Measurements from ENCODE around the gene STX18. TPM values are rescaled to one million over a fixed set of nuclear protein-coding genes. Genes with fewer than 3 reads are reported as not detected.
"Not testable (repeated sequence)": the region's sequence is repeated elsewhere in the genome, so short reads cannot be mapped to it uniquely, and the experiment has no call there.

The STX18 gene
- total RNA-seq, 1 donor = 13.2 TPM

DNA sequence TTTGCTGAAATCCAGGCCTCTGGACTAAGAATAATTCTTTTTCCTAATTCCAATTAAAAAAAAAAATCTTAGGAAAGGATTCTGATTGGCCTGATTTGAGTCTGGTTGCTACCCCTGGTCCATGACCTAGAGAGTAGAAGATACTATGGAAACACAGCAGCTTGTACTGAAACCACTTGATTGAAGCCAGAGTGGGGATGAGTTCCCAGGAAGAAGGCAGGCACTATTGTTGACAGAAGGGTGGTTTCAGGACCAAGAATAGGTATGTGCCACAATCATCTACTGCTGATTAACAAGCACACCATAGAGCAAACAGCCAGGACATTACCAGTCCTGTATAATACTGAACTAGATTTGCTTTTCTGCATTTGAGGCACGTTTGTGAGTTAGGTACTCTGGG lies 29.6 kb downstream of the STX18 start:
- no peak for DNase-seq (ENCODE audit: low read depth in 2 of 3, low spot score in 2 of 3)

DNA sequence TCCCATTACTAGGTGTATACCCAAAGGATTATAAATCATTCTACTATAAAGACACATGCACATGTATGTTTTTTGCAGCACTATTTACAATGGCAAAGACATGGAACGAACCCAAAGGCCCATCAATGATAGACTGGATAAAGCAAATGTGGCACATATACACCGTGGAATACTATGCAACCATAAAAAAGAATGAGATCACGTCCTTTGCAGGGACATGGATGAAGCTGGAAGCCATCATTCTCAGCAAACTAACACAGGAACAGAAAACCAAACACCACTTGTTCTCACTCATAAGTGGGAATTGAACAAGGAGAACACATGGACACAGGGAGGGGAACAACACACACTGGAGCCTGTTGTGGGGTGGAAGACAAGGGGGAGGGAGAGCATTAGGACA lies 31.2 kb downstream of the STX18 start:
- not testable (repeated sequence) for DNase-seq (ENCODE audit: low read depth in 2 of 3, low spot score in 2 of 3)

DNA sequence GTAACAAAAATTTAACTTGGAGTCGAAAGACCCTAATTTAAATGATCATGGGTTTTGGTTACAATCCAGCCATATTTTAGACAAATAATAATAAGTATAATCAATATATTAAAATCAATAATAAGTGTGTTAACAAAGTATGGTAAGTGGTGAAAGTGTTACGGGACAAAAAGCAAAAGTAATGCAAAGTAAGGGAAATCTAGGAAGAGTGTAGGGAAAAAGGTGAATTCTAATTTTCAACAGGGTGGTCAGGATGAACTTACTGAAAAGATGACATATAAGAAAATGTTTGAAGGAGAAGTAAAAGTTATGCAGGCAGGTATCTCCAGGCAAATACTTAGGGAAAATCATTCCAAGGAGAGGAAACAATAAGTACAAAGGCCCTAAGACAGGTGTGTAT lies 32.3 kb downstream of the STX18 start:
- no peak for DNase-seq (ENCODE audit: low read depth in 2 of 3, low spot score in 2 of 3)

DNA sequence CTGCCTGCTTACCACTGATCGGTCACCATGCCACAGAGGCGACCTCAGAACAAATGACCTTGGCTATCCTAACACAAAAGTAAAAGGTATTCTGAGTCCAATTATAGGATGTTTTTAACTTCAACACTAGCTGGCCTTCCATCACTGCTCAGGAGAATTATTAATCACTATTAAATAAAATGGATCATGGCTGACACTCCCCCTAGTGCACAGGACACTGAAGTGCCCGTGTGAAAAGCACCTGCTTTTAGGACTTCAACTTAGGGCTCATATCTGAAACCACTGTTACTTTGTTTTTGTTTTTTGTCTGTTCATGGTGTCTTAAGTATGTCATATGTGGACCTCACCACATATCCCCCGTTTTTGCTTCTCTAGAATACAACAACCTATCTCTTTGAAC lies 33.9 kb downstream of the STX18 start:
- no peak for DNase-seq (ENCODE audit: low read depth in 2 of 3, low spot score in 2 of 3)

DNA sequence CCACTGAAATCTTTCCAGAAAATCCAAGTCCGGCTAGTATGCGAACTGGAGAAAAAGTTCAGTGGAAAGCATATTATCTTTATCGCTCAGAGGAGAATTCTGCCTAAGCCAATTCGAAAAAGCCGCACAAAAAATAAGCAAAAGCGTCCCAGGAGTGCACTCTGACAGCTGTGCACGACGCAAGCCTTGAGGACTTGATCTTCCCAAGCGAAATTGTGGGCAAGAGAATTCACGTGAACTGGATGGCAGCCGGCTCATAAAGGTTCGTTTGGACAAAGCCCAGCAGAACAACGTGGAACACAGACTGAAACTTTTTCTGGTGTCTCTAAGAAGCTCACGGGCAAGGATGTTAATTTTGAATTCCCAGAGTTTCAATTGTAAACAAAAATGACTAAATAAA lies 34.4 kb downstream of the STX18 start:
- DNase-seq (ENCODE audit: low read depth in 2 of 3, low spot score in 2 of 3) = no peak

DNA sequence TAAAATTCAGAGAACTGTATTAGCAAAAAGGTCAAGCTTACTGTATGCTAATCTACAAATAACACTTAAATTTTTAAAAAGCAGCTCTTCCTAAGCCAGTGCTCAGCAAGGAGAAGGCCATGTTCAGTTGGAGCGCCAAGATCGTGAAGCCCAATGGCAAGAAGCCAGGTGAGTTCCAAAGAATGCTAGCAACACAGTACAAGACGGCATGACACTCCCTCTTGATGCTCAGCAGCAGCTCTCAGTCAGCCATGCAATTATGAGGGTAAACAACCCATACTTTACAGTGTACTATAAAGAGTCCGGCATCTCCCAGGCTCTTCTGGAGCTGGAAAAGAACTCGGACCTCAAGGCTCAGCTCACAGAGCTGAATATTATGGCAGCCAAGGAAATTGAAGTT lies 34.9 kb downstream of the STX18 start:
- no peak for DNase-seq (ENCODE audit: low read depth in 2 of 3, low spot score in 2 of 3)

DNA sequence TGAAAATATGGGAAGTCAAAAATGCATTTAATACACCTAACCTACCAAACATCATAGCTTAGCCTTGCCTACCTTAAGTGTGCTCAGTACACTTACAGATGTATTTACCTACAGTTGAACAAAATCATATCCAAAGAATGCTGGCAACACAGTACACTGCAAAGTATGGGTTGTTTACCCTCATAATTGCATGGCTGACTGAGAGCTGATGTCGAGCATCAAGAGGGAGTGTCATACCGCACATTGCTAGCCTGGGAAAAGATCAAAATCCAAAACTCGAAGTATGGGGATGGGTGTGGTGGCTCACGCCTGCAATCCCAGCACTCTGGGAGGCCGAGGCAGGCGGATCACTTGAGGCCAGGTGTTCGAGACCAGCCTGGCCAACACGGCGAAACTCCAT lies 36.6 kb downstream of the STX18 start:
- DNase-seq (ENCODE audit: low read depth in 2 of 3, low spot score in 2 of 3) = not testable (repeated sequence)

DNA sequence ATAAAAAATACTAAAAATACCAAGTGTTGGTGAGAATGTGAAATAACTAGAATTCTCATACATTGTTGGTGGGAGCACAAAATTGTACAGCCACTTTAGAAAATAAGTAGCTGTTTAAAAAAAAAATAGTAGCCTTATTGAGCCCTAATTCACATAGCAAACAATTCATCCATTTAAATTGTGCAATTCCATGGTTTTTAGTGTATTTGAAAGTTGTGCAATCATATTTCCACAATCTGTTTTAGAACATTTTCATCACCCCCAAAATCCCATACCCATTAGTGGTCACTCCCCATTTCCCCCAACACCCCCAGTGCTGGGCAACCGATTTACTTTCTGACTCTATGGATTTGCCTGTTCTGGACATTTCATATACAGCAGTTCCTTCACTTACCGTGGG lies 37.1 kb downstream of the STX18 start:
- DNase-seq (ENCODE audit: low read depth in 2 of 3, low spot score in 2 of 3) = no peak

DNA sequence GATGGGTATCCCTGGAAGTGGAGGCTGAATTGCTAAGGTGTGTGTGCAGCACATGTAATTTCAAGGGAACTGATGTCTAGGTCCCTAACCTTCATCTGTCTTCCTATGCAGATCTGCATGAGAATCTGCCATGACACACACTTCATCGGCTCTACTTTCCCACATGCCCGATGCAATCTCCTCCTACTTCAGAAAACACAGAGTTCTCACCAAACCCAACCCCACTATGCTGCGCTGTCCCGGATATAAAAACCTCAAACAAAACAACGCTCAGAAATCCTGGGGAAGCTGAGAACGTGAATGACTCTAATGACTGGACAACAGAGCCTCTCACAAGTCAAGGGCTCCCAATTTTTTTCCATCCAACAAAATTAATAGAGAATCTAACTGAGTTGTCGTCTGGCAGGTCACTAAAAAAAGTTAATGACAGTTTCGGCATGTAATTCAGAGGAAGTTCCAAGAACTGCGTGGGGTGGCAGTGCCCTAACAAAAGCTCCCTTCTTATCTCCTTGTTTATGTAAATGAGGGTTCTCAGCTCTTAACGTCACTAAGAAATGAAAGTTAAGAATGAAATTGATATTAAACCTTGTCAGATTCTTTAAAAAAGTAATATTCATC lies 39.0 kb downstream of the STX18 start:
- DNase-seq (ENCODE audit: low read depth in 2 of 3, low spot score in 2 of 3) = peak in 2 of 3 donors; percentile 14 to 23

DNA sequence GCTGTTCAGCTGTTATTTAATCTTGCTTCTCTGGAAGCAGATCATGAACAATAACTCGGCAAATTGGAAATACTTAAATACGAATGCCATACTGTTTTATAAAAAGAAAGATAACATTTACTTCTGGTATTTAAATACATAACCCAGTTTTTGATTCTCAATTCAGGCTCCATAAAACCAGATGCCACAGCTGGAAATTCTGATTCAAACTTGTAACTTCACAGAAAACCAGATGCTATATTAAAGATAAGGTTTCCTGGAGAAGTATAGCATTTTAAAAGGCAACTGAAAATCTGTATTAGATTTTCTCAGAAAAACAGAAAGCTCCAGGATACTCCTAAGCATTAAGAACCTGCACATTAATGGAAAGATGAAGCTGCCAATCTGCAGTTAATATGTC lies 40.2 kb downstream of the STX18 start:
- DNase-seq (ENCODE audit: low read depth in 2 of 3, low spot score in 2 of 3) = no peak

DNA sequence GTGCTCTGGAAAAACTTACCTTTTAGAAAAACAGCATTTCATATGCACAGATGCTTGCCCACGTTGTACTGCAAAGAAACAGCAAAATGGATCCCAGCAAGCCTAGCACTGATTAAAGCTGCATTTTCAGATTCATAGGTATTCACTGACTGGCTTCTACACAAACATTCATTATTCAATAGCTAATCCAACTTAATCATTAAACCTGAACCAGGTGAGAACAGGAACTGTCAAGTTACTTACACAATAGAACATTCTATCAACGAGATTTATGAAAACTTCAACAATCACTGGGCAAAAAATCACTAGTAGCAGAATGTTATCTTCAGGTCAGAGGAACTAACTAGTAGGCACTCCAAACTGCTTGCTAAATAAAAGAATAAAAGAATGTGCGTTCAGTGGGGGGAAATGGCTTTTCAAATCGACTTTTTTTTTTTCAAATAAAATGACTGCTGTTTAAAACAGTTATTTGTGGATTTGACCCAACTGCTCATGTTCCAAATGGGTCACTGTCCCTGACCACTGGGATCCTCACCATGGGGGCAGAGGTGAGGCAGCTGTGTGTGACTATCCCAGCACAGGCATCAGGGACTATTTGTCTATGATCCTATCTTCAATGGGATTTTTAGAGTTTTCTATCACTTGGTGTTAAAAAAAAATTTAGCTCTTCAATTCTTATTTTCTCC lies 42.3 kb downstream of the STX18 start:
- DNase-seq (ENCODE audit: low read depth in 2 of 3, low spot score in 2 of 3) = no peak

DNA sequence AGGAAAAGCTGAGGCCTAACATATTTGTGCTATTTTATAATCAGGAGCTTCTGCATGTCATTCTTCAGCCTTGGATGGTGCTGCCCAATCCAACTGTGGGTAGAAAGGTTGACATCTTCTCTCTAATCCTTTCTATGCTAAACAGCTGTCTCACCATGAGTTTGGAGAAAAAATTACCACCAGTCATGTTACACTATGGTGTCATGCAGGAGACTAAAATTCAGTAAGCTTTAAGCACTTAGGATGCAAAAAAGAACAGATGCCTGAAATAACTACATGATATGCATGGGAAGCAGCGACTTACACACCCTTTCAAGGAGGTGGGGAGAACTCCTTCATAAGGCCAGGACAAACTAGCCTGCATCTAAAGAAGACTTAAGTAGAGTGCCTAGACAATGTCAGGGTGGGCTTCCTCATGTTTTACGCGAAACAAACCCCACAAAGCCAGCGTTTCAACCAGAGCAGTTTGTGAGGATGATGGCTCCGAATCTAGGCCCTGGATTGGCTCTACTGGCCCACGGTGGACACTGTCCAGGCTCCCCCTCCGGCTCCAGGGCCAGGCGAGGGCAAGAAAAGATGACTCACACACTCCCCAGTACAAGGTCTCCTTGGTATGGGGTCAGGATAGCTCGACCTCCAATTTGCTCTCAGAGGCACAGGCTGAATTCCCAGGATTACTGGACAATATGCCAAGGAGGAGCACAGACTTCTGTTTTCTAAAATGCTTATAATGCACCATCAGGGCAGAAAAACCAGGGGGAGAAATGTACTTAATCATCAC lies 45.1 kb downstream of the STX18 start:
- no peak for DNase-seq (ENCODE audit: low read depth in 2 of 3, low spot score in 2 of 3)

DNA sequence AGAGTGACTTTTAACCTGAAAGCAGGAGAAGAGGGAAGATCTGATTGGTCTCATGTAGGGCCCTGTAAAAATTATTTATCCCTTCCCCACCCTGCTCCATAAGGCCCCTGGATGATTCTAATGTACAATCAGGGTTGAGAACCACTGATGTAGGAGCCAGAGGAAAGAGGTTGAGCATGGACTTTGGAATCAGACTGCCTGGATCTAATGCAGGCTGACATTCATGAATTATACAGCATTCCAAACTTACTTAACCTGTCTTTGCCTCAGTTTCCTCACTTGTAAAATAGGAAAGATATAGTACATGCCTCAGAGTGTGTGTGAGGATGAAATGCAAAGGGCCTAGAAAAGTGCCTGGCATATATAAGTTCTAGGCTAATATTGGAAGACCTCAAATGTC lies 47.0 kb downstream of the STX18 start:
- DNase-seq (ENCODE audit: low read depth in 2 of 3, low spot score in 2 of 3) = no peak

DNA sequence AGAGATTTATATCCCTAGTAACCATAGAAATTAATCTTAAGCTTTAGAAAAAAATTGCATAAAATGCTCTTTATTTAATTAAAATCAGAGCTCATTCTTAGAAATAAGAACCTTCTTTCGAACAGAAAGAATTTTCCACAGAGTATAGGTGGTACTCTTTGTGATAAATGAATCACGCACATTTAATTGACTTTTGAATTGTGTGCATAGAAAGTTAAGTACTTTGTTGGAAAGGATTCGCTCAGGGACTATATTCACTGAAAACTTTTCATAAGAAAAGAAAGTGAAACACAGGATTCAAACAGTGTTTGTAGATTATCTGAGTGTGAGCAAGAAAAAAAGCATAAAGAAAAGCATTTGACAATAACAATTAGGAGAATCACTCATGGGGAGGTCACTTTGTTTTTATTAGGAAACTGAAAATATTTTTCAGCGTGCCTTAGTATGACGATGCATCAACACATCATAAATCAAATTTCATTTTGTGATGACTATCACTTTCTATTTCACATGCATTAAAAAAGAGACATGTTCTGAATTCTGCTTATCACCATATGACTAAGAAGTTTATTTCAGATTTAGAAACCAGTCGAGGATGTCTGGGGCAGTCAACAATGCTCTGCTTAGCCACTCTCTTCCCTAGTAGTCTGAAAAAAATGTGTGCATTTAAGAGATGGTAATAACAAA lies 49.5 kb downstream of the STX18 start:
- peak in 2 of 3 donors; percentile 7 to 29 for DNase-seq (ENCODE audit: low read depth in 2 of 3, low spot score in 2 of 3)

DNA sequence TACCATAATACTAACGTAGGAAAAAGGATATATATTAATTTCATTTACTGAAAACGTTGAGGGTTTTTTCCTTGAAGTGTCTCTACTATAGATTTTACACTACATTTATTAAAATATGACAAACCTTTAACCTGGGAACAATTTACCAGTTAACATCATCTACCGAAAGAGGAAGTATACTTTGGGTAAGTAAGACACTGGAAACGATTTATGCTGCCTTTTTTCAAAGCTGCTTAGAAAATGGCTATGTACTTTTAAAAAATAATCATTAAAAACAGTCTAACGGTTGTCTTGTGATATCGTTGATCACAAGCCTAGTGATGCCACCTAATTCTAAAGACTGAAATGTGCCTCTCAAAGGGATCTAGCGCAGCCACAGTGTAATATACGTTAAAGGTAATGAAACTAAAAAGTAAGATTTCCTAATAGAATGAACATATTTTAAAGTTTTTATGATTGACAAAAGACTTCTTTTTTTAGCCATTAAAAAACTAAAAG lies 50.4 kb downstream of the STX18 start:
- DNase-seq (ENCODE audit: low read depth in 2 of 3, low spot score in 2 of 3) = no peak

DNA sequence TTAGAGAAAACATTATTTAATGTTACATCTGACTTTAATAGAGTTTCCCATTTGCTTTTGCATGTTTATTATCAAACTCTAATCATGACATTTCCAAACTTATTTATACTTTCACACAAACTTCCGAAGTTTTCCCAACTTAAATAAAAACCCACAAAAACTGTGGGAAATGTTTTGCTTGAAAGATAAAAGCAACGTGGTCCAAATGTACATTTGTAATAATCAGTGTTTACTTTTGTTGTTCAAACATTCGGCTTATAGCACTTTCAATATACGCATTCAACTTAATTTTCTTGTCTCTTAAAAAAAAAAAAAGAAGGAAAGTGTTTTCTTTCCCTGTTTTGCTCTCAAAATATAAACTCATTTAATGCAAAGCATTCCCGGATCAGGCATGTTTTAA lies 51.0 kb downstream of the STX18 start:
- no peak for DNase-seq (ENCODE audit: low read depth in 2 of 3, low spot score in 2 of 3)

DNA sequence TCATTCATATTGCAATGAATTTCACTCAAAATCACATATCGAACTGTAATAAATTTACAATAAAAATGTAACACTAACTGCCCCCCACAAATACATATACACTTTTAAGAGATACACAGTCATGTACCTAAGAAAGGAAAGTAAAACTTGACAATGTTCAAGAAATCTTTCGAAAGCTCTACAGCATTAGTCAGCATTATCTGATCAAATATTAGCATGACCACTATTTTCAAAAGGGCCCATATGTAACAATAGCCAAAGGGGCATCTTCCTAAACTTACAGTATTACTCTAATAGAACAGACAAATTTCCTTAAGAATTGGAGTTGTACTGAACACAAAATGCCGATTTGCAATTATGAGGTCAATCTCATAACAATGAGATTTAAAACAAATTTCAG lies 51.8 kb downstream of the STX18 start:
- DNase-seq (ENCODE audit: low read depth in 2 of 3, low spot score in 2 of 3) = no peak

DNA sequence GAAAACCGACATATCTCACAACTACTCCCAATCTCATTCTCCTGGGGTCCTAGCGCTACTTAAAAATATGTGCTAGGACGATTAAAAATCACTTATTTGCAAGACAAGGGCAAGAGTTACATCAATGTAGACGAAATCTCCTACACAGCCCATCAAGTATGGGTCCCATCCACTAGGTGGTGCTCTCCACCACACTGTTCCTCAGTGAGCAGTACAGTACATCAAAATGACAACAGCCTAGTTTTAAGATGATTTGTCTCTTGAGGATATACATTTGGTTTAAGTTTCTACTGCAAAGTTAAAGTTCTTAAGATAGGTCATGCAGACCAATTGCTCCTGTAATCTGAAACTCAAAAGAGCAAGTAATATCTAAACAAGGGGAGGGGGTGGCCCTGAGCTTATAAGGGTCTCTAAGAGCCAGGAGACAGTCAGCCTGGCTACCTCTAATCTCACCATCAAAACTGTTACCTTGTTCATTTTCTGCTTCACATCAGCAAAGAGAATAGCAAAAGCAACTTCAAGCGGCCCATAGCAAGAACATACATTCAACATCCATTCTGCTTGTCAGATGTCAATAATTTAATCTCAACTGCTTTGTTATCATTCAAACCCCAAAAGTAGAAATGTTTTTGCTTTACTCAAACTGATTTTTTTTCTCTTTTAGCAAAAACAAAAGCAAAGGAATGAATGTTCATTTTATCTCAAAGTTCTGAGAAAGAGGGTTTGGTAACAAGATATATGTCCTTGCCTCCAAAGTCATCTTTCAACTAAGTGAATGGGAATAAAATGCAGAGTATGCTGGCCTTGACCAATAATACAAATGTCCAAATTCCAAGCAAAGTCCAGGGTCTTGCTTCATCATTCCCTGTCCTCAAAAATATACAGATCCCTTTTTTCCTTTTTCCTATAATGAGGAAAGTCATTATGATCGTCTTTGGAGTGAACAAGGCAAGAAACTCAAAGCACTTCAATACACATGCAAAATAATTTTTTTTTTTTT lies 53.1 kb downstream of the STX18 start:
- DNase-seq (ENCODE audit: low read depth in 2 of 3, low spot score in 2 of 3) = peak; percentile 39 to 77 (median 68)

DNA sequence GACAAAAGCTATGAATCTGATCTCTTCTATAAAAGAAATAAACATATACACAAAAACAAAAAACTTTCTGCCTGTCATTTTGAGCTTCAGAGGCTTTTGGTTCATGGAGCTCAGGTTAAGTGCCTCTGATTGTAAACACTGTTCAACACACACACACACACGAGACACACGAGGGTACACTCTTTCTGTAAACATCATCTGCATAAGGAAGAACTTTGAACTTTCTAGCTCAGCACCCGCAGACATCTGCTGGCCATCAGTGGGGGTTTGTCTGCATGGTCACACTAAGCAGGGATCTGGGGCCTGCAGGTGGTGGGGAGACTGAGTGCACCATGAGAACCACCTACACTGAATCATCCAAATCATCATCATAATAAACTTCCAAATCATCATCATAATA lies 54.9 kb downstream of the STX18 start:
- DNase-seq (ENCODE audit: low read depth in 2 of 3, low spot score in 2 of 3) = no peak

DNA sequence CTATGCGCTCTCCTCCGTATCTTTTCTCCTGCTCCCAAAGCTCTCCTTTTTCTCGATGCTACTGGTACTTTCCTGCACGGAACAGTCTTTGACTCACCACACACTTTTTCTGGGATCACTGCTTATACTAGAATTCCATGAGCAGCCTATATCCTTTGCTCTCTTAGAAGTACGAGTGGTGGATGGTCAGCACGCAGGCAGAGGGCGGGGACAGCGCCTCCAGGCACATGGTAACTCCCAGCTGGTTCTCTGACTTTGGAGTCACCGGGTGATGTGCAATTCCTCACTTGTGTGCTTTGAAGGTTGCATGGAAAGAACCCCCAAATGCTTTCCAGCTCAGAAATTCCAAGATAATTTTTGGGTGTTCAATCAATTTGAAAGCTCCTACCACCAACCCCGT lies 56.0 kb downstream of the STX18 start:
- DNase-seq (ENCODE audit: low read depth in 2 of 3, low spot score in 2 of 3) = no peak

Measured in hematopoietic multipotent progenitor cell (in vitro differentiated cells).